Stimulated activated CD8-positive, alpha-beta memory T cell treated with anti-CD3 and anti-CD28 coated beads, Interleukin-2, amount 100 ng/mL, for 48 hours (primary cell): ENCODE results near the gene TIMM13.
"Not testable (repeated sequence)": the region's sequence is repeated elsewhere in the genome, so short reads cannot be mapped to it uniquely, and the experiment has no call there.

Source experiments
- DNase-seq, 2 donors: peaks; one replicate each; pipeline ENCODE4 v3.0.0-alpha.2; 2020; ENCODE audit warnings: low read depth in 2 of 2

Gene TIMM13

DNA sequence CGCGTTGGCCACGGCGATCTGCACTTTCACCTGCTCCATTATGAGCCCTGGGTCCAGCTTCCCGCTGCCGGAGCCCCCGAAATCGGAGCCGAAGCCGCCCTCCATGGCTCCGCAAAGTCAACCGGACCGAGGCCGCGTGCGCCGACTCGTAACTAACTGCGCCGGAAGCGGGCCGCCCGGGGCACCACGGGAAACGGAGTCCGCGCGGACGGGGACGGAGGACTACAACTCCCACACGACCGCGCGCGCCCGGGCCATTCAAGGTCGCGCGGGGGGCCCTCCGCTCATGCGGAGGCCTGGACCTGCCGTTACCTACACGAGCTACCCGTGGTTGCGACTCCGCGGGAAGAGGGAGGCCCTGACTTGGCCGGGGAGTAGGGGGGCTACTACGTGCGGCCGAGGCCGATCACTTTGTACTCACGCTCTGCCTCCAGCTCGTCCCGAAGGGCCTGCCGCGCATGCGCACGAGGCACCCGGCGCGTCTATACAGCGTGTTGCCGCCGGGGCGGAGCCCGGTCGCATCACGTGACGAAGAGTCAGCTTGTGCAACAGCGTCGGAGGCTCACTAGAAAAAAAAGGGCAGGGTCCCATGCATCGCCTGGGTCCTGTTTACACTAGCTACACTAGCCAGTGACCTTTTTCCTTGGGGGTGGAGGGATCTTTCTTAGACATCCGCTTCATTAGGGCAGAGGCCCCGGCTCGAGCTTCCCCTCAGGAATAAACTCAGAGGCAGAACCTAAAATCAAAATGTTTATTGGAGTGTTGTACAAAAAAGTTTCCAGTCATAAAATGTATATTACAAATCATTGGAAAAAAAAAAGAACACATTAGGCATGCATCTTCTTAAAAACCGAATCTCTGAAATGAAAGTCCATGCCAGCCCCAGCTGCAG, at the start of gene TIMM13:
Gene TIMM13, minus strand, starts transcription at position 158 of the 892 bp plus-strand sequence. Its CDS starts 53 bp downstream, at position 105.
- DNase-seq: peak; percentile 93 to 94

DNA sequence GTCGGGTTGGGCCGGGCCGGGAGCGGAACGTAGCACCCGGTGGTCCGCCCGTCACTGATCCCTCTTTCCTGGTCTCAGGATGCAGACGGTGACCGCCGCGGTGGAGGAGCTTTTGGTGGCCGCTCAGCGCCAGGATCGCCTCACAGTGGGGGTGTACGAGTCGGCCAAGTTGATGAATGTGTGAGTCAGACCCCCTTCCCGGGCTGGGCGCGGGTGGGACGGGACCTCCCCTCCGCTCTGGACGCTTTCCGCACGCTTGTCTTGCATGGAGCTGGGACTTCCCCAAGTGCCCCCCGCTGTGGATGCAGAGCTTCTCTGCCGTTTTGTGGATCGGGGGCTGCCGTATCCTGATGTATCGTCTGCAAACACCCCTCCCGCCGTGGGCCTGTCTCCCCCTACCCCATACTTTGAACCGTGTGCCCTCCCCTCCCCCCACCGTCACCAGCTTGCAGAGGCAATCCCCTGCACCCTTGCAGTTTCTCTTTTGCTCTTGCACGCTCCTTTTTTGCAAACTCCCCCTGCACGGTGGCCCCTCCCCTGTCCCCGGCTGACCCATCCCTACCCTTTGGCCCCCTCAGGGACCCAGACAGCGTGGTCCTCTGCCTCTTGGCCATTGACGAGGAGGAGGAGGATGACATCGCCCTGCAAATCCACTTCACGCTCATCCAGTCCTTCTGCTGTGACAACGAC, 49.2 kb upstream of the TIMM13 start:
- DNase-seq: peak; percentile 66 to 74

DNA sequence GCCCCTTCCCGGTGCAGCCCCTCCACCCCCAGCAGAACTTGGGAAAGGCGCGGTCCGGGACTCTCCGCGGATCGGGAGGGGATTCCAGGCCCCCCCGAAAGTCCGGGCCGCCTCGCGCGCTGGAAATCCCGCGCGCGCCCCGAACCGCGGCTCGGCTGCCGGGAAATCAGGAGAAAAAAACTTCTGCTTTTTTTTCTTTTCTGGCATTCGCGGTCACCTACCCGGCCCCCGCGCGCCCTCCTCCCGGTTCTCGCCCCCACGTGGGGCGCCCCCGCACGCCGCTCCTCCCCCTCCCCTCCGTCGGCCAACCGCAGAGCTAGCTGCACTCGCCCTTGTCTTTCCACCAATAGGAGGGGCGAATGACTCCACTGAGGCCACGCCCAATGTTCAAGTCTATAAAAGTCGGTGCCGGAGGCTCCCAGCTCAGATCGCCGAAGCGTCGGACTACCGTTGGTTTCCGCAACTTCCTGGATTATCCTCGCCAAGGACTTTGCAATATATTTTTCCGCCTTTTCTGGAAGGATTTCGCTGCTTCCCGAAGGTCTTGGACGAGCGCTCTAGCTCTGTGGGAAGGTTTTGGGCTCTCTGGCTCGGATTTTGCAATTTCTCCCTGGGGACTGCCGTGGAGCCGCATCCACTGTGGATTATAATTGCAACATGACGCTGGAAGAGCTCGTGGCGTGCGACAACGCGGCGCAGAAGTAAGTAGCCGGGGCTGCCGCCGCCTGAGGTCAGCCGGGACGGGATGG, 48.5 kb upstream of the TIMM13 start, which contains the start of gene GADD45B:
Gene GADD45B, plus strand, starts transcription at position 426 of the 749 bp plus-strand sequence. Its CDS starts 232 bp downstream, at position 658.
- peak; percentile 94 to 95 for DNase-seq

DNA sequence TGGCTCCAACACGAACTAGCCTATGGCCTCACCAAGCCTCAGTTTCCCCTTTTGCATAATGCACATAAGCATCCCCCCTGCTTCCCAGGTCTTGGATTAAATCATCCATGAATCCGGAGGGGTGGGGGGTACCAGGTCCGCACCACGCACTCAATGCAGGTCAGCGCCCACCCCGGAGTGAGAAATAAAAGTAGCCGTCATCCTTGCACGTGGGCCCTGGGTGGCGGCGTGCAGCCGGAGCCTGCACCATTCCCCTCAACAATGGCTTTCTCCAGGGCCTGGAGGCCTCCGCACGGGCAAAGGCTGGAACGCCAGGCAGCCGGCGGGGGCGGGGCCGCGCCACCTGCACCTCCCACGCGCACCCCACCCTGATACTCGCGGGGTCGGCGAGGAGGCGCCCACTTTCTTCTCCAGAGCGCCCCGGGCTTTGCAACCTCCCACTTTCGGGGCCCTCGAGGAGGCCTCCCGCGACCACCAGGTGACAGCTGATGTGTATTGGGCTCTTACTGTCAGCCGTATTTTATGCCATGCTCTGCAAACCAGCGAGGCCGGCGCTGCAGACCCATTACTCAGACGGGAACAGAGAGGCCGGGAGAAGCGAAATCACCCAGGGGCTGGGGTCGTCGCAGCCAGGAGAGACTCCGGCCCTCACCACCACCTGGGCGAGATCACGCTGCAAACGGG, 47.8 kb upstream of the TIMM13 start:
- DNase-seq: peak; percentile 63 to 66

DNA sequence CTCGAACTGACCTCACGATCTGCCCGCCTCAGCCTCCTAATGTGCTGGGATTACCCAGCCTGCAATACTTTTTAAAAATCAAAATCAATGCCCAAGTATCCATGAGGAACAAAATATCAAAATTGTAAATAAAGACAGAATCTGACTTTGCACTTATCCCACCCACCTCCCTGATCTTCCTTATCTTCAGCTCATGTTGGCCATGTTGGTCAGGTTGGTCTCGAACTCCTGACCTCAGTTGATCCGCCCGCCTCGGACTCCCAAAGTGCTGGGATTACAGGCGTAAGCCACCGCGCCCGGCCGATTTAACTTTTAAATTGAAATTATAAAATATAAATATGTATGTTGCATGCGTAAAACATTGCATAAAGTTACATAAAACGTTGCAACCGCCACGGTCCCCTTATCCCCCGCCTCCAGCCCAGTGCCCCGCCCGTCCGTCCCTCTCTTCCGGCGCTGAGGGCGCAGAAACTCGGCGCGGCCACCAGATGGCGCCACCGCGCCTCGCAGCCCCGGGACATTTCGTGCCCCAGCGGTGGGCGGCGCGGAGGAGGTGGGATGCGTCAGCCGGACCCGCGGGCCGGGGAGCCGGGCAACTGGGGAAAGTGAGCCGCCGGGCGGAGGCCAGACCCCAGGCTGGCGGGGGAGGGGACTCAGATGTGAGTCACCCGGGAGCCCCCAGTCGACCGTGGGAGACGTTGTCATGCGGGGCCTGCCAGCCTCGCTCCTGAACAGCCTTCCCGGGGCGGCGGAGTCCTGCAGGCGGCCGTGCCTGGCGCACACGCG, 47.0 kb upstream of the TIMM13 start:
- DNase-seq: peak; percentile 90 to 94

DNA sequence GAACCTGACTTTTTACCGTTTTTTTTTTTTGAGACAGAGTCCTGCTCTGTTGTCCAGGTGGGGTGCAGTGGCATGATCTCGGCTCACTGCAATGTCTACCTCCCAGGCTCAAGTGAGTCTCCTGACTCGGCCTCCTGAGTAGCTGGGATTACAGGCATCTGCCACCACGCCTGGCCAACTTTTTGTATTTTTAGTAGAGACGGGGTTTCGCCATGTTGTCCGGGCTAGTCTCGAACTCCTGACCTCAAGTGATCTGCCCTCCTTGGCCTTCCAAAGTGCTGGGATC, 42.5 kb upstream of the TIMM13 start:
- DNase-seq: not testable (repeated sequence)

DNA sequence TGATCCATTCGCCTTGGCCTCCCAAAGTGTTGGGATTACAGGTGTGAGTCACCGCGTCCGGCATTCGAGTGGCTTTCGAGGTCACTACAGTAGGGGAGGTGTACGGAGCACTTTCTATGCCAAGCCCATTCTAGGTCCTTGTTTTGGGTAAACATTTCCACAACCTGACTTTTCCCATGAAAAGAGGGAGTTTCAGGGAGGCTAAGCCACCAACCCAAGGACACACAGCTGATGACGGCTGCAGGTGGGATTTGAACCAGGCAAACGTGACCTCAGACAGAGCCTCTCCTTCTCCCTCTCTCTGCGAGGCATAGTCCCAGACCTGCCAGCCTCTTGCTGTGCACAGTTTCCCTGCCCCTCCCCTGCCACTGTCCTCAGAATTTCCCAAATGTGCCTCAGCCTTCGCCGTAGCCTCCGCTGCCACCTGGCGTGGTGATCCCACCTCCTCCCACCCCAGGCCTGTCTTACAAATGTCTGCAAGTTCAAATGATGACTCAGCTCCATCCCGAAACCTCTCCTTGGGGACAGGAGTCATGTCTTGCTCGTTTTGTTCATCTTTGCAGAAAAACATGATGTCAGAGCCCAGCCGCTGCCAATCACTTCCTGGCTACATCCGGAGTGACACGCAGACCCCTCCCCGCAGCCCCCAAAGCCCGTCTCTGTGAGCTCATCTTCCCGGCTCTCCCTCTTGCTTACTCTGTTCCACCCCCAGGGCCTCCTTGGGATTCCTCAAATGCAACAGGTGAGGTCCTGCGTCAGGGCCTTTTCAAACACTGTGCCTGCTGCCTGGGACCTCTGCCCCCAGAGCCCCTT, 41.9 kb upstream of the TIMM13 start:
- DNase-seq: peak in 1 of 2 donors; percentile 52

DNA sequence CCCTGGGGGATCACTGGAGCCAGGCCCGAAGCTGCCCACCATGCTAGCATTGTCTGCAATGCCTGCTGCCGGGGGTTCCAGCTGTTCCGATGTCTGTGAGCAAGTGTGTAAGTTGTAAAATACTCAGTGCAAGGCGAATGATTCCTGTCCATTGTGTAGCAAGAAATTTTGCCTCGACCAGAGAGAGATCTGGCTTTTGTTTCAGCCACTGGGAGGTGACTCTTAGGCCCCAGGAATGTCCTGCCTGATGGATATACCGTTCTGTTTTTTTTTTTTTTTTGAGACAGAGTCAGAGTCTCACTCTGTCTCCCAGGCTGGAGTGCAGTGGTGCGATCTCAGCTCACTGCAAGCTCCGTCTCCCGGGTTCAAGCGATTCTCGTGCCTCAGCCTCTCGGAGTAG, 41.2 kb upstream of the TIMM13 start:
- DNase-seq: no peak

DNA sequence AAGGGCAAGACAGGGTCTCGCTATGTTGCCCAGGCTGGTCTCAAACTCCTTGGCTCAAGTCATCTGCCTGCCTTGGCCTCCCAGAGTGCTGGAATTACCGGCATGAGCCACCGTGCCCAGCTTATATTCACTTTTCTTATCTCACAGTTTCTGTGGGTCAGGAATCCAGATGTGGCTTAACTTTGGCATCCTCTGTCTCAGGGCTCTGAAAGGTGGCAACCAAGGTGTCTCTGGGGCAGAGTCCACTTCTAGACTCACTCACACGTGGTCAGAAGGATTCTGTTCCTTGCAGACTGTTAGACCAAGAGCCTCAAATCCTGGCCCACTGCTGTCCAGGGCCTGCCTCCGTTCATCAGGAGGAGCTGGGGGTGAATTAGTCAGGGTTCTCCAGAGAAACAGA, 37.0 kb upstream of the TIMM13 start:
- no peak for DNase-seq

DNA sequence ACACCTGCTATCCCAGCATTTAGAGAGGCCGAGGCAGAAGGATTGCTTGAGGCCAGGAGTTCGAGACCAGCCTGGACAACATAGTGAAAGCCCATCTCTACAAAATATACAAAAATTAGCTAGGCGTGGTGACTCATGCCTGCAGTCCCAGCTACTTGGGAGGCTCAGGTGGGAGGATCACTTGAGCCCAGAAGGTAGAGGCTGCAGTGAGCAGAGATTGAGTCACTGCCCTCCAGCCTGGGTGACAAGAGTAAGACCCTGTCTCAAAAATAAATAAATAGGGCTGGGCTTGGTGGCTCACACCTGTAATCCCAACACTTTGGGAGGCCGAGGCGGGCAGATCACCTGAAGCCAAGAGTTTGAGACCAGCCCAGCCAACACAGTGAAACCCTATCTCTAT, 36.3 kb upstream of the TIMM13 start:
- DNase-seq: not testable (repeated sequence)

DNA sequence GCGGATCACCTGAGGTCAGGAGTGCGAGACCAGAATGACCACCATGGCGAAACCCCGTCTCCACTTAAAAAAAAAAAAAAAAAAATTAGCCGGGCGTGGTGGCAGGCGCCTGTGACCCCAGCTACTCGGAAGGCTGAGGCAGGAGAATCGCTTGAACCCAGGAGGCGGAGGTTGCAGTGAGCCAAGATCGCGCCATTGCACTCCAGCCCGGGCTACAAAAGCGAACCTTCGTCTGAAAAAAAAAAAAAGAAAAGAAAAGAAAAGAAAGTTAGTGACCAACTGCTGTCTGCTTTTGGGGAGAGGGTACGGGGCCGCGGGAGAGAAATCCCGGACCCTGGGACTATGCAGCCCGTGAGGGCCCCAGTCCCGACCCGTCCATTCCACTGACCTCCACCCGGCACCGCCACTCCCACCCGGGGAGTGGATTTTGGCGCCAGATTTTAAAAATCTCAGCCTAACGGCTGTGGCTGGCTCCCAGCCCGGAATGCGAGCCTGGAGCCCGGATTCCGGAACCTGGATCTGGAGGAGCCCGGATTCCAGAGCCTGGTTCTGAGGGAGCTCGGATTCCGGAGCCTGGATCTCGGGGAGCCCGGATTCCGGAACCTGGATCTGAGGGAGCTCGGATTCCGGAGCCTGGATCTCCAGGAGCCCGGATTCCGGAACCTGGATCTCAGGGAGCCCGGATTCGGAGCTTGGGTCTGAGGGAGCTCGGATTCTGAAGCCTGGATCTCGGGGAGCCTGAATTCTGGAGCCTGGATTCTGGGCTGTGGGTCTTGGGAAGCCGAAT, 35.4 kb upstream of the TIMM13 start:
- no peak for DNase-seq

DNA sequence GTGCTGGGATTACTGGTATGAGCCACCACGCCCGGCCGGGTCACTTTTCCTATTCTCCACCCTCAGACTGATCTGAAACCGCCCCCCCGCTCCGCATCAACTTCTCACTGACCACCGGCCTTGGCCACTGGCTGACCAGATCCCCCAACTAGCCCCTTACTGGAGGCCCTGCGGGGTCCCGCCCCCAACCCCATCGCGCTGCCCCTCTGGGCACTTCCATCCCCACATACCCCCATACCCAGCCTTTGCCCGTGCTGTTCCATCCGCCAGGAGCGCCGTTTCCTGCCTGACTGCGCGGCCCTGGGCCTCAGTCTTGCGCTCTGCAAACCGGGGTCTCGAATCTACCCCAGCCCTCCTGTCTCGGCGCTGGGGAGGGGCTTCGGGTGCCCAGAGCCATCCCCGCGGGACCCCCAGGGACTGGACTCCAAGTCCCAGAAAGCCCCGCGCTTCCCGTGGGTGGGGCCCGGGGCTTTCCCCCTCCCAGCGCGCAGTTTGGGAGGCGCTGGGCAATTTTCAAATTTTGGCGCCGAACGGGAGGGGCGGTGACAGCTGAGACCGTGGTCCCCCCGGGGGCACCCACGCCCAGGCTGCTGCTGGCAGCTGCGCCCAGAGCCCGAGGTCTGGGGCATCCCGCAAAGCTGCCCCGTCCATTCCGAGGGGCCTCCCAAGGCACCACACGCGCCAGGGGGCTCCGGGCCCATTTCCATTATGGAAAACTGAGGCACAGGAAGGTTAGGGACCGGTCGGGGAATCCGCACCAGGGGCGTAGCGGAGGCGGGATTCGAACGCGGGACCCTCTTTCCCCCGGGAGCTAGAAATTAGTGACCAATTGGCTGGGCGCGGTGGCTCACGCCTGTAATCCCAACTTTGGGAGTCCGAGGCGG, 34.6 kb upstream of the TIMM13 start:
- DNase-seq: peak; percentile 68 to 73

DNA sequence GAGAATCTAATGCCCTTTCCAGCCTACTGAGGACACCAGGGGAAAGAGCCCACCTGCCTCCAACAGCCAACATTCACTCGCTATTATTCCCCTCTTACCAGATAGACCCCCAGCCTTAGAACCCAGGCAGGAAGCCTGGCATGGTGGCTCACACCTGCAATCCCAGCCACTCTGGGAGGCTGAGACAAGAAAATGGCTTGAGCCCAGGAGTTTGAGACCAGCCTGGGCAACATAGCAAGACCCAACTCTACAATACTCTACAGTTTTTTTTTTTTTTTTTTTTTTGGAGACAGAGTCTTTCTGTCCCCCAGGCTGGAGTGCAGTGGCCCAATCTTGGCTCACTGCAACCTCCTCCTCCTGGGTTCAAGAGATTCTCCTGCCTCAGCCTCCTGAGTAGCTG, 32.9 kb upstream of the TIMM13 start:
- no peak for DNase-seq

DNA sequence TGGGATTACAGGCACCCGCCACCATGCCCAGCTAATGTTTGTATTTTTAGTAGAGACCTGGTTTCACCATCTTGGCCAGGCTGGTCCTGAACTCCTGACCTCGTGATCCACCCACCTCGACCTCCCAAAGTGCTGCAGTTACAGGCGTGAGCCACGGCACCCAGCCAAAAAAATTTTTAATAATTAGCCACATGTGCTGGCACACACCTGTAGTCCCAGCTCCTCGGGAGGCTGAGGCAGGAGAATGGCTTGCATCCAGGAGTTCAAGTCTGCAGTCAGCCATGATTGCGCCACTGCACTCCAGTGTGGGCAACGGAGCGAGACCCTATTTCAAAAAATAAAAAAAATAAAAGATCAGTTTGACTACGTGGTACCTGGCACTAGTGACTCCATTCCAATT, 31.4 kb upstream of the TIMM13 start:
- DNase-seq: not testable (repeated sequence)

DNA sequence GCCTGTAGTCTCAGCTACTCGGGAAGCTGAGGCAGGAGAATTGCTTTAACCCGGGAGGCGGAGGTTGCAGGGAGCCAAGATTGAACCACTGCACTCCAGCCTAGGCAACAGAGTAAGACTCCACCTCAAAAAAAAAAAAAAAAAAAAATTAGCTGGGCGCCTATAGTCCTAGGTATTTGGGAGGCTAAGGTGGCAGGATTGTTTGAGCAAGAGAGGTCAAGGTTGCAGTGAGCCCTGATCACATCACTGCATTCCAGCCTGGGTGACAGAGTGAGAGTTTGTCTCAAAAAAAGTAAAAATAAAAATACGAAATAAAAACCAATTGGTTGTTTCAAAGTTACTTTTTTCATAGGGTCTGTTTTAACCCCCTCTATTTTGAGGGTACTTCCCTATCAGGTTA, 30.7 kb upstream of the TIMM13 start:
- no peak for DNase-seq

DNA sequence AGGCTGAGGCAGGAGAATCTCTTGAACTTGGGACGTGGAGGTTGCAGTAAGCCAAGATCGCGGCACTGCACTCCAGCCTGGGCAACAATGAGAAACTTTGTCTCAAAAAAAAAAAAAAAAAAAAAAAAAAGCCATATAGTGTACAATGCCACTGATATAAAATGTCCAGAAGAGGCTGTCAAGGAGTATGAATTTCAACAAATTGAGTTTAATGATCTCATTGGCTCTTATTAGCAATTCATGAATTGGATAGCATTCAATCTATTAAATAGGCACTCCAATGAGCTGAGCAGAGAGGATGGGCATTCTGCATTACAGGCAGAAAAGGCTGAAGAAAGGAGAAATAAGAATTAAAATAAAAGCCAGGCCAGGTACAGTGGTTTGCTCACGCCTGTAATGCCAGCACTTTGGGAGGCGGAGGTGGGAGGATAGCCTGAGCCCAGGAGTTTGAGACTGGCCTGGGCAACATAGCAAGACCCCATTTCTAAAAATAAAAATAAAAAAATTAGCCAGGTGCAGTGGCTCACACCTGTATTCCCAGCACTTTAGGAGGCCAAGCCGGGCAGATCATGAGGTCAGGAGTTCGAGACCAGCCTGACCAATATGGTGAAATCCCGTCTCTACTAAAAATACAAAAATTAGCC, 30.1 kb upstream of the TIMM13 start:
- DNase-seq: no peak

DNA sequence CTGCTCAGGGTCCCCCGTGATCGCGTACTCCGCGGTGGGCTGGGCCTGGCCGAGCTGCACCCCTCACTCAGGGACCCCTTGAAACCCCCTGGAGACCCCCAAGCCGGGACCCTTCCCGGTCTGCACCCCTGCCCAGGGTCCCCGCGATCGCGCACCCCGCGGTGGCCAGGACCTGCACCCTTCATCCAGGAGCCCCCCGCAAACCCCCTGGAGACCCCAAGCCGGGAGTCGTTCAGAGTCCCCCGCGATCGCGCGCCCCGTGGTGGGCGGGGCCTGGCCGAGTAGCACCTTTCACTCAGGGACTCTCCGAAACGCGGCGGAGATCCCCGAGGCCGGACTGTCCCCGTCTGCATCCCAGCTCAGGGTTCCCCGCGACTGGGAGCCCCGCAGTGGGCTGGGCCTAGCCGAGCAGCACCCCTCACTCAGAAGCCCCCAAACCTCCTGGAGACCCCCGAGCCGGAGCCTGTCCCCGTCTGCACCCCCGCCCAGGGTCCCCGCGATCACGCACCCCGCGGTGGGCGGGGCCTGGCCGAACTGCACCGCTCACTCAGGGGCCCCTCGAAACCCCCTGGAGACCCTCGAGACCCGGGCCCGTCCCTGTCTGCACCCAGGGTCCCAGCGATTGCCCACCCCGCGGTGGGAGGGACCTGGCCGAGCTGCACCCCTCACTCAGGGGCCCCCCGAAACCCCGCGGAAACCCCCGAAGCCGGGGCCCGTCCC, 28.6 kb upstream of the TIMM13 start:
- peak; percentile 34 to 47 for DNase-seq
